HL-60/S4 treated with phorbol 12-myristate 13-acetate at 8.2 ng/mL for 4 days and 3 days (cell line): ENCODE data around the gene PLAAT1.

Source experiments
- in situ Hi-C: fragments of 300-500 bp; cut with MboI; formaldehyde crosslinking; loops from 2 replicates; pipeline ENCODE4 v1.15.0; 2022; ENCODE audit warnings: low sequenced_read_pairs

The PLAAT1 gene

GRCh38 chr3:193240850-193241706 lies at the start of gene PLAAT1:
Gene PLAAT1, plus strand, starts transcription at chr3:193241222. Its CDS starts 14,429 bp downstream, at chr3:193255651.
- in situ Hi-C loops: no loop called here

DNA sequence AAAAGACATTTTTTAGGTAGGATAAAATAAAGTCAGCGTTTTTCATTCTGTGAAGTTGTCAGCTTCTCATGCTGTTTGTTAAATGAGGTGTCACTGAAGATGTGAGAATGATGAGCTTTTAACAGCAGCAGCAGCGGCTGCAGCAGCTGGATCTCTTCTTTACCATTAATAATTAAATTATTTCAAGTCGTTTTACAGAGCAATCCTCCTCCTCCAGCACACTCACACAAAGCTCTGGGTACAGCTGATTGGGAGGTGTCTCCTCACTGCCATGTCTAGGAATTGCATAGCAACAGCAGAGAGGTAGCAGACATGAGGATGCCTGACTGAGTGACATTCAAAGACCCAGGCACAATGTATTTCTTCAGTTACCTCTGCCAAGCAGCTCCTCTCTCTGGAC lies 46.7 kb upstream of the PLAAT1 start:
- in situ Hi-C loops: no loop called here

GRCh38 chr3:193196746-193197145 lies 44.3 kb upstream of the PLAAT1 start:
- in situ Hi-C loops: no loop called here

DNA sequence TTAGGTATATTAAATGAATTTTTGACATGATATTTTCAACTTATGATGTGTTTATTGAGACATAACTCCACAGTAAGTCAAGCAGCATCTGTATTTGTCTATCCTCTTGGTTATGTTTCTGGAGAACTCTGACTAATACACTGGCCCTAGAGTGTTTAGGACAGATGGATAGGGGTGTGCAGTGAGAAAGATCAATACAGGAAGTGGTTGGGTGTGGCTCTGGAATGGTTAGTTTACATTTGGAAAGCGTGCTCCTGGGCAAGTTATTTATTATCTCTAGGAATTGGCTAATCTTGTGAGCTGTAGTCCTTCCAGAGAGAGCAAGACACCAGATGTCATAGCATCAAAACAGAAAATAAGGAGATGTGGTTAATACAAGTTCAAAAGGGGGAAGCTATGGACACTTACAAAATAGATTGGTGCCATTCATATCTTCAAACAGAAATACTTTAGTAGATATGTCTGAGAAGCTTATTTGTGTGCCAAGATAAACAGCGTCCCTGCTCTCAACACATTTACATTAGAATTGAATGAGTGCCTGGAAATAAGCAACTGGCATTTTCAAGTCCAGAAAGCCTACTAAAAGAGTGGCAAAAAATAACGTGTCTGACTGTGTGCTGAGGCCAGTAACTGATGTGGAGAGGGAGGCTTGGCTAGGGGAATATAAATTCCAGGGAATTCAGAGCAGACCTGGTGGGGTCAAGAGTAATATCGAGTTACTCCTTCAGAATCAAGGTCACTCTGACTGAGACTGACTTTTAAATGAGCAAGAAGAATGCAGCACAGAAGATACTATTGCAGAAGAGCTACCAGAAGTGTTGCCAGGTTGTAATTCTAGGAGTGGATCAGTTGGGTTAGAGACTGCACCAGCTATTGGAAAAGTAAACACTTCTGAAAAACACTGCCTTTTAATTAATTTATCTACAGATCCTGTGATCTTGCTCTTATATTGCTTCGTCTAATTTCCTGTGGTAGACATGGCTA lies 33.4 kb upstream of the PLAAT1 start:
- in situ Hi-C loops: no loop called here

DNA sequence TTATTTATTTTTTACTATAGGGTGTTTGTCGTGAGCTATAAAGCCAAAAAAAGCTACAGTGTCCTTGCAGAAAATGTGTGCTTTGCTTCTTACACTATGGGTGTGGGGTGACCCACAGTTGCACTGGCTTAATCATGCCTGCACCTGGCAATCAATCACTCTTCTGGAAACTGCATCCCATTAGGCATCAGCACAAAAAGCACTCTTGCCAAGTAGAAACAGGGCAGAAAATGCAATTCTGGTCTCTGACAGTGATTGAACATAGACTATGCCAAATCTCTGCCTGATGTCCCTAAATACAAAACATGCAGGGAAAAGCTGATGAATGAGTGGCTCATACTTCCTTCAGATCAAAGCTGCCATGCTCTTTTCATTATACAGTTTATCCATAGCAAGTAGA lies 30.4 kb upstream of the PLAAT1 start:
- in situ Hi-C loops: no loop called here

GRCh38 chr3:193211173-193211572 lies 29.8 kb upstream of the PLAAT1 start:
- in situ Hi-C loops: no loop called here

DNA sequence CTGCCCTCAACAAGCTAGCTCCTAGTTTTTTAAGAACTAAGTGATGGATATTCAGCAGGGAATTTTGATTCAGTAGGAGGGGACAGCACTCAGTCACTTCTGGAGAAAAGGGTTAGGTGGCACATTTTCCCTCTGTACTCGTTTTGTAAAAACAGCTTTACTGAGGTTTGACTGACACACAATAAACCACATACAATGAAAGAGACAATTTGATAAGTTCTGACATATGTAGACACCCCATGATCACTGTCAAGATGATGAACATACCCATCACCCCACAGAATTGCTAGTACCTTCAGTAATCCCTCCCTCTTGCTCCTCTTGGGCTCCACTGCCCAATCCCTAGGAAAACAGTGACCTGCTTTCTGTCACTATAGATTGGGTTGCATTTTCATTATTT lies 29.0 kb upstream of the PLAAT1 start:
- in situ Hi-C loops: no loop called here

DNA sequence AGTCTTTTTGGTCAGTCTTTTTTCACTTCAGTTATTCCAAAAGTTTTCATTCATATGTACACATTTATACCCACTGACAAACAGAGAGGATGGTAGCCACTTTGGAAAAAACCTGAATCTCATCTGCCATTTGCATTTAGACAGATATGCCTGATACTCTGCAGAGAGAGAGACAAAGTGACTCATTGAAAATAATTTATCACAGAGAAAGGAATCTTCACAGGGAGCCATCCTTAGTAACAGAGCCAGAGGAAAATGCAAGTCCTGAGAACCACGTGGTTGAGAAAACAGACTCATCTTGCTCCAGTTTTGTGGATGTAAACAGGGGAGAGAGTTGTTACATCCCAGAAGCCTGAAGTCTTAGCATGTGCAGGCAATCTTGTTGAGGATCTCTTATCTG lies 28.2 kb upstream of the PLAAT1 start:
- in situ Hi-C loops: no loop called here

GRCh38 chr3:193214445-193214844 lies 26.6 kb upstream of the PLAAT1 start:
- in situ Hi-C loops: no loop called here

GRCh38 chr3:193225302-193226125 lies 15.5 kb upstream of the PLAAT1 start:
- in situ Hi-C loops: no loop called here

DNA sequence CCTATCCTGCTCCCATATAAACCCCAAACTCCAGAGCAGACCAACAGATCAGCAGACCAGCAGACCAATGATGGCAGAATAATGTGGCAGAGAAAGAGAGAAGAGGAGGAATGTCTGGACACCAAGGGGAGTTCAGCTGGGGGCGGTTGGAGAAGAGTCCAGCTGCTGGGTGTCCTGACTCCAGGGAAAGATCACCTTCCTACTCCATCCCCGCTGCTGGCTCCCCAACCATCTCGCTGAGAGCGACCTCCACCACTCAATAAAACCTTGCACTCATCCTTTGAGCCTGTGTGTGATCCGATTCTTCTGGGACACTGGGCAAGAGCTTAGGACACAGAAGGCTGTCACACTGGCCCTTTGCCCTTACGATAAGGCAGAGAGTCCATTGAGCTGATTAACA lies 12.8 kb upstream of the PLAAT1 start:
- in situ Hi-C loops: no loop called here

DNA sequence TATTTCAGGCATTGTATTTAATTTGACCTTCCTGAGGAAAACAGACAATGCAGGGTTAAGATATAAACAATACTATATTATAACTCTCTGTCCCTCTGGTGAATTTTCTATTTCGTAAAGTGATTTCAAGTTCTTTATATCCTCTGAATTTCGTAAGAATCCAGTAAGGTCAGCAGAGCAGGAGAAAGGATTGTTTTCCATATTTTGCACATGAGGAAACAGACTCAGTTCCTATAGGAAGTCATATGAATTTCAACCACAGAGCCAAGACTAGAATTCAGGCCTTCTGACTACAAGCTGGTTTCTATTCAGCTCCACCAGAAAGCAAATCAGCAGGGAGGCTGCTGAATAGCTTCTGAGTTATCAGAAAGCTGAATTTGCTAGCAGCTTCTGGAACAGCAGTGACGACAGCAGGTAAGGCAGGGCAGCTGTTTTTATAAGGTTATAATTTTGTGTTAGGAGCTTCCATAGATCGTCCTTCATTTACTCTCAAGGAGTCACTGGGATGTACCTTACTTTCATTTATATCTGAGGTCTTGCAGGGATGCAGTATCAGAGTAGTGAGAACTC lies 11.1 kb upstream of the PLAAT1 start:
- in situ Hi-C loops: no loop called here

DNA sequence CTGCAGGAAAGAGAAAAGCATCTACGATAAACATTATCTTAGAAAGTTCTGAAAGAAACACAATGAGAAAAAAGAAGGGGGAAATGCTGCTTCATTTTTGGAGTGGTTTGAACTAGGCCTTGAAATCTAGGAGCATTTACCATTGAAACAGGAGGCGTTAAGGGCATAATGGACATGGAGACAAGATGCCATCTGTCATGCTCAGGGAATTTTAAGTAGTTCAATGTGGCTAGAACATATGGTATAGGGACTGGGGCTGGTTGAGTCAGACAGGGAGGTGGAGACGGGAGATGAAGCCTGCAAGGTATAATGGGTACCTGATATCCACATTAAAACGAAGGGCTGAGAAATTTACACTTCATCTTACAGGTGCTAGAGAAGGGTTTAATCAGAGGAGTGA lies 10.4 kb upstream of the PLAAT1 start:
- in situ Hi-C loops: no loop called here

GRCh38 chr3:193231201-193231600 lies 9.8 kb upstream of the PLAAT1 start:
- in situ Hi-C loops: no loop called here

GRCh38 chr3:193236599-193236998 lies 4.4 kb upstream of the PLAAT1 start:
- in situ Hi-C loops: no loop called here

- in situ Hi-C loops: no loop called here
Measured at GRCh38 chr3:193237030-193237429, 4.0 kb upstream of the PLAAT1 start.

DNA sequence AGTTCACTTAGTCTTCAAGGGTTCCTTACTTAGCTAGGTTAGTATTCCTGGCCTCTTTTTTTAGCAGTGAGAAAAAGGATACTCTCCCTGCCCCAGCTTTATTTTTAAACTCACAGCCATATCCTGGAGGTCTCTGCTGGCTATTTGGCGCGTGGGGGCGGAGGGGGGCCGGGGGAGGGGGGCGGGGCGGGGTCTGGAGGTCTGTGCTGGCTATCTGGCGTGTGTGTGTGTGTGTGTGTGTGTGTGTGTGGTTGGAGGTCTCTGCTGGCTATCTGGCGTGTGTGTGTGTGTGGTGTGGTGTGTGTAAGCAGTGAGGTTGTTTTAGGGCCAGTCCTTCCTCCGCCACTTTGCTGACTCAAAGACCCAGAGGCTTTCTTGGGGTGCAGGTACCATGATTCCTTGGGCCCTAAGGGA lies 579 bp upstream of the PLAAT1 start:
- in situ Hi-C loops: no loop called here

- in situ Hi-C loops: no loop called here
Measured at GRCh38 chr3:193241716-193242115, 694 bp downstream of the PLAAT1 start.

- in situ Hi-C loops: no loop called here
Measured at GRCh38 chr3:193243571-193243970, 2.5 kb downstream of the PLAAT1 start.

- in situ Hi-C loops: no loop called here
Measured at GRCh38 chr3:193248848-193249468, 7.9 kb downstream of the PLAAT1 start.
